ENCODE data around the gene NACC2. TPM values are rescaled to one million over a fixed set of nuclear protein-coding genes. Genes with fewer than 3 reads are reported as not detected.
A peak's percentile ranks its signal among the peaks of the same experiment; 100 is the strongest.

NACC2 gene
- total RNA-seq, 1 donor from 2014 or later = 4.5 TPM

DNA sequence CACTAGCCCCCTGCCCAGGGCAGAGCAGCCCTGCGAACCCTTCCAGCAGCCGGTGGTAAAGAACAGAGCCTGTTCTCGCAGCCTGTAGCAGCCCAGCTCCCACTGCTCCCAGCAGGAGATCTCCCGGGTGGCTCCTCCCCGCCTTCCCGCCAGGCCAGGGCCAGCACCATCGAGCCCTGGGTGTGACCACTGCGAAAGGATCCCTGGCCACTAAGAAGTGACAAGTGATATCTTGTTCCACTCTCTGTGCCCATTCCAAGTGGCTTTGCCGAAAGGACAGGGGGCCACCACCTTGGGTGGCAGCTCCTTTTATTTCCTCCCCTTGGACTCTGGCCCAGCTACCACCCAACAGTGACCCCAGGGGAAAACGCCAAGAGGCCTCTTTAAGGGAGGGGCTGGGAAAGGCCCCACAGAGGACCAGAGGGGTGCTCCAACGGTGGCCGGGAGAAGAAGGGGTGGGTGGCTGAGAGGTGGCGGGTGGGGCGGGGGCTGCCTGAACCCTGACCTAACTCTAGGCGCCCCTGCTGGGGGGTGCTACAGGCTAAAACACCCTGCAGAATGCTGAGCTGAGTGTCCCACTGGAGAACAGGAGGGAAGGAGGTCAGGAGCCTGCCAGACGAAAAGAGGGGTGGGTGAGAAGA, 1.6 kb downstream of the NACC2 start:
- peaks cover 48% of the 10 kb centered on the region for H4K20me1 ChIP-seq (ENCODE audit: low read depth)
- H3K79me2 ChIP-seq (ENCODE audit: low read depth) = peaks cover 6% of the 10 kb centered on the region
- H3K27me3 ChIP-seq = peaks cover 41% of the 10 kb centered on the region
- Mint-ChIP-seq H3K36me3 (no peaks in the 10 kb centered on the region), H3K27me3 (ENCODE audit: insufficient read depth, low read depth) (peaks cover 13% of the 10 kb centered on the region), H3K4me1 (peaks cover 17% of the 10 kb centered on the region), H3K4me3 (peak overlapping the region; percentile 80), H3K9me3 (no peaks in the 10 kb centered on the region), H3K27ac (no peak overlapping the region)
- H3K9me3 ChIP-seq (ENCODE audit: low read depth) = no peaks in the 10 kb centered on the region
- no peak overlapping the region for H3K27ac ChIP-seq
- H3K36me3 ChIP-seq = no peaks in the 10 kb centered on the region
- H3K9ac ChIP-seq = no peak overlapping the region
- H3K4me1 ChIP-seq = peaks cover 38% of the 10 kb centered on the region
- peak overlapping the region; percentile 75 for H3K4me3 ChIP-seq
- H3F3A ChIP-seq (ENCODE audit: low read depth) = peaks cover 29% of the 10 kb centered on the region
- no peak overlapping the region for H2AFZ ChIP-seq (replicated peaks)
- no peak for DNase-seq (ENCODE audit: low spot score)
- H3K4me2 ChIP-seq = peak overlapping the region; percentile 98
- TF ChIP-seq EZH2 (IDR thresholded peaks at IDR 0.05) = no peak
- TF ChIP-seq EZH2phosphoT487 (IDR thresholded peaks at IDR 0.05) = no peak
- TF ChIP-seq, protein P1, sequence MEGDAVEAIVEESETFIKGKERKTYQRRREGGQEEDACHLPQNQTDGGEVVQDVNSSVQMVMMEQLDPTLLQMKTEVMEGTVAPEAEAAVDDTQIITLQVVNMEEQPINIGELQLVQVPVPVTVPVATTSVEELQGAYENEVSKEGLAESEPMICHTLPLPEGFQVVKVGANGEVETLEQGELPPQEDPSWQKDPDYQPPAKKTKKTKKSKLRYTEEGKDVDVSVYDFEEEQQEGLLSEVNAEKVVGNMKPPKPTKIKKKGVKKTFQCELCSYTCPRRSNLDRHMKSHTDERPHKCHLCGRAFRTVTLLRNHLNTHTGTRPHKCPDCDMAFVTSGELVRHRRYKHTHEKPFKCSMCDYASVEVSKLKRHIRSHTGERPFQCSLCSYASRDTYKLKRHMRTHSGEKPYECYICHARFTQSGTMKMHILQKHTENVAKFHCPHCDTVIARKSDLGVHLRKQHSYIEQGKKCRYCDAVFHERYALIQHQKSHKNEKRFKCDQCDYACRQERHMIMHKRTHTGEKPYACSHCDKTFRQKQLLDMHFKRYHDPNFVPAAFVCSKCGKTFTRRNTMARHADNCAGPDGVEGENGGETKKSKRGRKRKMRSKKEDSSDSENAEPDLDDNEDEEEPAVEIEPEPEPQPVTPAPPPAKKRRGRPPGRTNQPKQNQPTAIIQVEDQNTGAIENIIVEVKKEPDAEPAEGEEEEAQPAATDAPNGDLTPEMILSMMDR (IDR thresholded peaks at IDR 0.05) = no peak

DNA sequence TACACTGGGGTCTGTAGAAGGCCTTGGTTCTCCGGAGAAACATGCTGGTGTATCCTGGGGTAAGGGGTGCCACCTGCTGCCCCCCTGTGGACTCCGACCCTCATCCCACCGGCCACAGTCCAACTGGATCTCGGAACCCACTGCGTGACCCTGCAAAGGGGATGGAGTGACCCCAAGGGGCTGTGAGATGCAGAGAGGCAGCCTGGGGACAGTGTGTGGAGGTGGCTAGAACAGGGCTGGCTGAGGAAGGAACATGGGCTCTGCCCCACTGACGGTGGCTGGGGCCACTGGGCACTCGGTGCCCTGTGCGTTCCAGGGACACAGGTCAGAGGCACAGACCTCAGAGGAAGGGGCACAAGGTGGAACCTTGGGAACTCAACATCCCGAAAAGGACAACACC, 2.3 kb downstream of the NACC2 start:
- Mint-ChIP-seq H3K27me3 (ENCODE audit: insufficient read depth, low read depth) (peaks cover 11% of the 10 kb centered on the region), H3K4me1 (peaks cover 17% of the 10 kb centered on the region), H3K27ac (no peak overlapping the region), H3K4me3 (peak overlapping the region; percentile 80), H3K36me3 (no peaks in the 10 kb centered on the region), H3K9me3 (no peaks in the 10 kb centered on the region)
- H3K27ac ChIP-seq = no peak overlapping the region
- H3K4me2 ChIP-seq = no peak overlapping the region
- peaks cover 6% of the 10 kb centered on the region for H3K79me2 ChIP-seq (ENCODE audit: low read depth)
- no peak overlapping the region for H3K9ac ChIP-seq
- peaks cover 29% of the 10 kb centered on the region for H3F3A ChIP-seq (ENCODE audit: low read depth)
- H3K9me3 ChIP-seq (ENCODE audit: low read depth) = no peaks in the 10 kb centered on the region
- no peak overlapping the region for H3K4me3 ChIP-seq
- peak; percentile 8 for DNase-seq (ENCODE audit: low spot score)
- TF ChIP-seq, protein P1 (IDR thresholded peaks at IDR 0.05) = peak; percentile 17
- TF ChIP-seq EZH2phosphoT487 (IDR thresholded peaks at IDR 0.05) = no peak
- TF ChIP-seq EZH2 (IDR thresholded peaks at IDR 0.05) = no peak
- H3K36me3 ChIP-seq = no peaks in the 10 kb centered on the region
- H4K20me1 ChIP-seq (ENCODE audit: low read depth) = peaks cover 48% of the 10 kb centered on the region
- peaks cover 38% of the 10 kb centered on the region for H3K4me1 ChIP-seq
- peaks cover 38% of the 10 kb centered on the region for H3K27me3 ChIP-seq
- H2AFZ ChIP-seq (replicated peaks) = no peak overlapping the region

DNA sequence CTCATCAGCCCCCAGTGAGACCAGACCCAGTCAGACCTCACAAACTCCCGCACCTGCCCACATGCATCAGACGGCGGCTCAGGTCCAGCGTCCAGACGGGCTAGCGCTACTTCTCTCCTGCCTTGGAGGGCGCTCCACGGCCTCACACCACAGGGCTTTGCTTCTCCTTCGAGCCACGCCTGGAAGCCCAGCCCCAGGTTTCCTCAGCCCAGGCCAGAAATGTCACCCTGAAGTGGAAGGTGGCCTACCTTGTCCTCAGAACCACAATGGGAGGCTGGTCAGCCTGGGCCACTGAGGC, 2.8 kb downstream of the NACC2 start:
- peaks cover 11% of the 10 kb centered on the region for H3K27me3 Mint-ChIP-seq (ENCODE audit: insufficient read depth, low read depth)
- Histone ChIP-seq H3K4me3 (no peak overlapping the region), H2AFZ (replicated peaks) (no peak overlapping the region), H3K27me3 (peaks cover 36% of the 10 kb centered on the region), H3K4me1 (peaks cover 38% of the 10 kb centered on the region), H3K4me2 (no peak overlapping the region), H3K36me3 (no peaks in the 10 kb centered on the region), H3K9me3 (ENCODE audit: low read depth) (no peaks in the 10 kb centered on the region), H4K20me1 (ENCODE audit: low read depth) (peaks cover 48% of the 10 kb centered on the region), H3K27ac (no peak overlapping the region), H3K79me2 (ENCODE audit: low read depth) (peaks cover 6% of the 10 kb centered on the region), H3F3A (ENCODE audit: low read depth) (peaks cover 29% of the 10 kb centered on the region), H3K9ac (no peak overlapping the region)
- peak overlapping the region; percentile 57 for H3K4me3 Mint-ChIP-seq
- no peak overlapping the region for H3K27ac Mint-ChIP-seq
- DNase-seq (ENCODE audit: low spot score) = peak; percentile 36
- no peaks in the 10 kb centered on the region for H3K36me3 Mint-ChIP-seq
- H3K9me3 Mint-ChIP-seq = no peaks in the 10 kb centered on the region
- TF ChIP-seq EZH2phosphoT487 (IDR thresholded peaks at IDR 0.05) (no peak), EZH2 (IDR thresholded peaks at IDR 0.05) (no peak)
- TF ChIP-seq, protein P1 (IDR thresholded peaks at IDR 0.05) = no peak
- H3K4me1 Mint-ChIP-seq = peaks cover 17% of the 10 kb centered on the region

All from neural progenitor cell (in vitro differentiated cells).